Upper lobe of left lung (tissue), 6 donors: ENCODE data around the gene ST6GALNAC1. TPM values are rescaled to one million over a fixed set of nuclear protein-coding genes. Genes with fewer than 3 reads are reported as not detected.

Experiments
- ATAC-seq, 2 donors: fragments of 200-7000 bp; cut with Tn5 transposase; one replicate each; pipeline ENCODE4 v1.9.1; 2022; ENCODE audit warnings: mild to moderate bottlenecking in 2 of 2, moderate library complexity in 2 of 2; ENCODE audit not compliant: low FRiP score in 2 of 2
- DNase-seq, 2 donors: peaks; one replicate each; pipeline ENCODE4 v3.0.0-alpha.2; 2019 to 2020
- H3K27ac ChIP-seq, 4 donors: fragments of 200-600 bp; sonication (generic); one replicate each; pipeline ENCODE4 v1.5.1; 2016 to 2019
- H3K27me3 ChIP-seq, 4 donors: fragments of 200-600 bp; sonication (generic); one replicate each; pipeline ENCODE4 v1.5.1; 2017 to 2019
- H3K36me3 ChIP-seq, 4 donors: fragments of 200-600 bp; sonication (generic); one replicate each; pipeline ENCODE4 v1.5.1; 2016 to 2019
- H3K4me1 ChIP-seq, 4 donors: fragments of 200-600 bp; sonication (generic); one replicate each; pipeline ENCODE4 v1.5.1; 2018 to 2019
- H3K4me3 ChIP-seq, 4 donors: fragments of 200-600 bp; sonication (generic); one replicate each; pipeline ENCODE4 v1.5.1; 2017 to 2019; ENCODE audit warnings: mild to moderate bottlenecking in 2 of 4, moderate library complexity in 1 of 4
- H3K9me3 ChIP-seq, 4 donors: fragments of 200-600 bp; sonication (generic); one replicate each; pipeline ENCODE4 v1.5.1; 2018 to 2019
- EP300 ChIP-seq, 4 donors: sonication (generic); formaldehyde crosslinking; IDR thresholded peaks; one replicate each; pipeline ENCODE4 v1.5.1; 2017; ENCODE audit warnings: antibody characterized with exemption in 4 of 4, control low read depth in 2 of 4
- POLR2A ChIP-seq, 4 donors: fragments of 450-650 bp; IDR thresholded peaks; one replicate each; pipeline ENCODE4 v1.5.1; 2016 to 2017; ENCODE audit warnings: antibody characterized with exemption in 4 of 4, mild to moderate bottlenecking in 2 of 4
- POLR2AphosphoS5 ChIP-seq, 2 donors: sonication (generic); formaldehyde crosslinking; IDR thresholded peaks; one replicate each; pipeline ENCODE4 v1.5.1; 2017; ENCODE audit warnings: antibody characterized with exemption in 2 of 2
- WGBS, 2 donors: methylation state at CpG; one replicate each; pipeline ENCODE4 v1.1.5; 2017 to 2018; 5-methylcytosine and 5-hydroxymethylcytosine counted together
- total RNA-seq, 6 donors: library from RNA; depleted of rRNA in 4 of 6; stranded (reverse); fragments of >200 nt in 4 of 6; gene quantifications; one replicate each; pipeline versions ENCODE4 v1.1.0 to v1.2.1, GENCODE V29; 2016 to 2021
- TF ChIP-seq, protein P1 (sequence below), 6 experiments: fragments of 450-650 bp in 4 of 6; fragments of 200-600 bp in 2 of 6; sonication (generic) in 2 of 6; IDR thresholded peaks; one replicate each; pipeline ENCODE4 v1.5.1; 2016 to 2019; ENCODE audit warnings: antibody characterized with exemption in 6 of 6
- donor health status: DM: no; HTN: no; CAD: no; lungs with moderate emphysema.
- donor health status: DM: no; HTN: yes; CAD: no; lungs with severe emphysema.

The ST6GALNAC1 gene
- total RNA-seq, 6 donors from 2014 or later = 8.3 to 20.4 (median 19.1) TPM

- no peaks in the 10 kb centered on the region for H3K27me3 ChIP-seq
- no peak overlapping the region for H3K4me3 ChIP-seq
- WGBS, 2 donors = 80% methylated on average over 8 of the region's 8 CpGs
- ATAC-seq (no peak), DNase-seq (no peak)
- no peaks in the 10 kb centered on the region for H3K36me3 ChIP-seq
- H3K9me3 ChIP-seq = no peaks in the 10 kb centered on the region
- peaks cover 10 to 33% (median 21%) of the 10 kb centered on the region in 4 donors for H3K4me1 ChIP-seq
- no peak overlapping the region for H3K27ac ChIP-seq
- no peak for TF ChIP-seq POLR2AphosphoS5 (IDR thresholded peaks at IDR 0.05)
- TF ChIP-seq, protein P1, sequence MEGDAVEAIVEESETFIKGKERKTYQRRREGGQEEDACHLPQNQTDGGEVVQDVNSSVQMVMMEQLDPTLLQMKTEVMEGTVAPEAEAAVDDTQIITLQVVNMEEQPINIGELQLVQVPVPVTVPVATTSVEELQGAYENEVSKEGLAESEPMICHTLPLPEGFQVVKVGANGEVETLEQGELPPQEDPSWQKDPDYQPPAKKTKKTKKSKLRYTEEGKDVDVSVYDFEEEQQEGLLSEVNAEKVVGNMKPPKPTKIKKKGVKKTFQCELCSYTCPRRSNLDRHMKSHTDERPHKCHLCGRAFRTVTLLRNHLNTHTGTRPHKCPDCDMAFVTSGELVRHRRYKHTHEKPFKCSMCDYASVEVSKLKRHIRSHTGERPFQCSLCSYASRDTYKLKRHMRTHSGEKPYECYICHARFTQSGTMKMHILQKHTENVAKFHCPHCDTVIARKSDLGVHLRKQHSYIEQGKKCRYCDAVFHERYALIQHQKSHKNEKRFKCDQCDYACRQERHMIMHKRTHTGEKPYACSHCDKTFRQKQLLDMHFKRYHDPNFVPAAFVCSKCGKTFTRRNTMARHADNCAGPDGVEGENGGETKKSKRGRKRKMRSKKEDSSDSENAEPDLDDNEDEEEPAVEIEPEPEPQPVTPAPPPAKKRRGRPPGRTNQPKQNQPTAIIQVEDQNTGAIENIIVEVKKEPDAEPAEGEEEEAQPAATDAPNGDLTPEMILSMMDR (IDR thresholded peaks at IDR 0.05) = no peak
- no peak for TF ChIP-seq POLR2A (IDR thresholded peaks at IDR 0.05)
- TF ChIP-seq EP300 (IDR thresholded peaks at IDR 0.05) = no peak
These were observed 42.5 kb downstream of the ST6GALNAC1 start for GRCh38 chr17:76601065-76601464.

DNA sequence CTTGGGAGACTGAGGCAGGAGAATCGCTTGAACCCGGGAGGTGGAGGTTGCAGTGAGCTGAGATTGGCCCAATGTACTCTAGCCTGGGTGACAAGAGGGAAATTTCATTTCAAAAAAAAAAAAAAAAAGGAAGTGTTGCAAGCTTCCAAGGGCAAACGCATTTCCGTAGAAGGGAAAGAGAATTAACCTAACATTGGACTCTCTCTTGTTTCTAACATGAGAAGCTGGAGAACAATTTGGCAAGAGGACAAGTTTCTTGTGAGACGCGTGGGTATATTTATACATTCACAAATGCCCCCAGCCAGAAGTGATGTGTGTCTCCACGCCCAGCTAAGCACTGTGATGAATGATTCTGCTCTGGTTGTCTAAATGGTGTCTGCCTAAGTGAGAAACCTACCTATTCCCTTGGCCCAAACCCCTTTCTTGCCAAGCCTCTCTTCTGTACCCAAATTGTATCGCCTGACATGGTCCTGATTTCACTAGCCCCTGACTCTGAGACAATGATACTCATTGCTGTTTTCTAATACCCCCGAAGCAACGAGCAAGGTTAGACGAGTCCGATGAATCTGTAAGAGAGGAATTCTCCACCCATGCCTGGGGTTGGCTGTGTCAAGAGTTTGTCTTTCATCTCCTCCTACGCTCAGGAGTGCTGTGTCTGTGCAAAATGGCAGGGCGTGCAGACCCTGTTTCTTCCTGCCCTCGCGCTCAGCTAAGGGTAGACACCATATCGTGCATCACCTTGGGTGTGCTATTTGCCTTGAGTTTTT is 43.7 kb downstream of the ST6GALNAC1 start:
- peaks cover 10 to 33% (median 21%) of the 10 kb centered on the region in 4 donors for H3K4me1 ChIP-seq
- DNase-seq (no peak), ATAC-seq (peak in 1 of 2 donors; percentile 37)
- H3K27me3 ChIP-seq = no peaks in the 10 kb centered on the region
- WGBS, 2 donors = 53 to 60% methylated on average over 17 of the region's 17 CpGs
- H3K27ac ChIP-seq = peak overlapping the region in 2 of 4 donors; percentile 13 to 54
- H3K4me3 ChIP-seq = no peak overlapping the region
- no peaks in the 10 kb centered on the region for H3K9me3 ChIP-seq
- no peak for TF ChIP-seq EP300 (IDR thresholded peaks at IDR 0.05)
- TF ChIP-seq POLR2AphosphoS5 (IDR thresholded peaks at IDR 0.05) = peak in 1 of 2 donors; percentile 24
- H3K36me3 ChIP-seq = no peaks in the 10 kb centered on the region

- TF ChIP-seq EP300 (IDR thresholded peaks at IDR 0.05) = peak in 1 of 4 donors; percentile 12
- TF ChIP-seq, protein P1 (IDR thresholded peaks at IDR 0.05) = no peak
- TF ChIP-seq POLR2A (IDR thresholded peaks at IDR 0.05) = peak in 1 of 4 donors; percentile 28
- peak in 1 of 2 donors; percentile 50 for TF ChIP-seq POLR2AphosphoS5 (IDR thresholded peaks at IDR 0.05)
- H3K36me3 ChIP-seq = no peaks in the 10 kb centered on the region
- no peaks in the 10 kb centered on the region for H3K27me3 ChIP-seq
- DNase-seq (no peak), ATAC-seq (peak; percentile 70 to 79)
- no peak overlapping the region for H3K4me3 ChIP-seq
- H3K4me1 ChIP-seq = peaks cover 10 to 33% (median 21%) of the 10 kb centered on the region in 4 donors
- H3K9me3 ChIP-seq = no peaks in the 10 kb centered on the region
- H3K27ac ChIP-seq = no peak overlapping the region
- 28 to 41% methylated on average over 2 of the region's 2 CpGs for WGBS, 2 donors
These were observed 45.5 kb downstream of the ST6GALNAC1 start for GRCh38 chr17:76598004-76598439.

- no peaks in the 10 kb centered on the region for H3K9me3 ChIP-seq
- ATAC-seq (peak; percentile 80 to 84), DNase-seq (peak in 1 of 2 donors; percentile 79)
- H3K27me3 ChIP-seq = no peaks in the 10 kb centered on the region
- no peak overlapping the region for H3K4me3 ChIP-seq
- TF ChIP-seq EP300 (IDR thresholded peaks at IDR 0.05) = peak in 1 of 4 donors; percentile 12
- TF ChIP-seq POLR2A (IDR thresholded peaks at IDR 0.05) = no peak
- TF ChIP-seq, protein P1 (IDR thresholded peaks at IDR 0.05) = no peak
- peak; percentile 29 to 34 for TF ChIP-seq POLR2AphosphoS5 (IDR thresholded peaks at IDR 0.05)
- WGBS, 2 donors = 44 to 55% methylated on average over 9 to 12 of the region's 12 CpGs
- H3K27ac ChIP-seq = peak overlapping the region in 2 of 4 donors; percentile 16 to 45
- H3K36me3 ChIP-seq = no peaks in the 10 kb centered on the region
- H3K4me1 ChIP-seq = peaks cover 10 to 33% (median 21%) of the 10 kb centered on the region in 4 donors
These were observed 46.2 kb downstream of the ST6GALNAC1 start for GRCh38 chr17:76597156-76598003.

DNA sequence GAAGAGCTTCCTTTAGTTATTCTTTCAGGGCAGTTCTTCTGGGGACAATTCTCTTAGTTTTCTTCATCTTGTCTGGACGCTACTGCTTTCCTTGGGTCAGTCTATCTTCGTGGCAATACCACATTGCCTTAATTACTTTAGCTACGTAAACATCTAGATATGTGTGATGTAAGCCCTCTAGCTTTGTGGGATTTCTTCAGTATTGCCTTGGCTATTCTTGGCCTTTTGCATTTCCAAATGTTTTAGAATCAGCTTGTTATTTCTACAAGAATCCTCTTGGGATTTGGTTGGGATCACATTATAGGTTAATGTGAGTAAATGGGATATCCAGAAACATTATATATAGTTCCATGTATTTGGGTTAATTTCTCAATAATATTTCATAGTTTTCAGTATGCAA is 48.9 kb downstream of the ST6GALNAC1 start:
- Histone ChIP-seq H3K27ac (no peak overlapping the region), H3K4me1 (peaks cover 0 to 9% (median 7%) of the 10 kb centered on the region in 4 donors), H3K36me3 (no peaks in the 10 kb centered on the region), H3K27me3 (no peaks in the 10 kb centered on the region), H3K4me3 (no peak overlapping the region), H3K9me3 (no peaks in the 10 kb centered on the region)
- WGBS, 2 donors = 89% methylated on average over 3 of the region's 3 CpGs
- no peak for DNase-seq
- no peak for ATAC-seq
- TF ChIP-seq, protein P1 (IDR thresholded peaks at IDR 0.05) = no peak
- TF ChIP-seq POLR2A (IDR thresholded peaks at IDR 0.05) (no peak), EP300 (IDR thresholded peaks at IDR 0.05) (no peak), POLR2AphosphoS5 (IDR thresholded peaks at IDR 0.05) (no peak)
